Dermis lymphatic vessel endothelial cell (primary cell): ENCODE data around the gene OR10A7. TPM values are rescaled to one million over a fixed set of nuclear protein-coding genes. Genes with fewer than 3 reads are reported as not detected.

ENCODE experiments used
- total RNA-seq: library from RNA; depleted of rRNA; stranded (reverse); fragments of >200 nt; gene quantifications from 2 replicates; pipeline ENCODE4 v1.2.1, GENCODE V29; 2014

The OR10A7 gene, protein sequence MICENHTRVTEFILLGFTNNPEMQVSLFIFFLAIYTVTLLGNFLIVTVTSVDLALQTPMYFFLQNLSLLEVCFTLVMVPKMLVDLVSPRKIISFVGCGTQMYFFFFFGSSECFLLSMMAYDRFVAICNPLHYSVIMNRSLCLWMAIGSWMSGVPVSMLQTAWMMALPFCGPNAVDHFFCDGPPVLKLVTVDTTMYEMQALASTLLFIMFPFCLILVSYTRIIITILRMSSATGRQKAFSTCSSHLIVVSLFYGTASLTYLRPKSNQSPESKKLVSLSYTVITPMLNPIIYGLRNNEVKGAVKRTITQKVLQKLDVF
- total RNA-seq = not detected in 2 replicates

DNA sequence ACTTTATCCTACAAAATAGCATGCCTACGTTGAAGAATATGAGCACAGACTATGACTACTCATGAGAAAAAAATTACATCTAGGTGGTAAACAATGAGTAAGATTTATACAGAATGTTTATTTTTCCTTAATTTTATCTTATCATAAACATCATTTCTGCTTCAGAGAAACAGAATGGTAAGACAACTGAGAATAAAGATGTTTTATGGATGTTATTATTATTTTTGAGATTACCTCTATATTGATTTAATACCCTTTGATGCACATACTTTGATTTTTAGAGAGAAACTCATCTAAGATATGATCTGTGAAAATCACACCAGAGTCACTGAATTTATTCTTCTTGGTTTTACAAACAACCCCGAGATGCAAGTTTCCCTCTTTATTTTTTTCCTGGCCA, at the start of gene OR10A7:
TSS of gene OR10A7 (plus strand) at position 301 of the 400 bp plus-strand sequence. CDS start at position 301, 0 bp downstream.

DNA sequence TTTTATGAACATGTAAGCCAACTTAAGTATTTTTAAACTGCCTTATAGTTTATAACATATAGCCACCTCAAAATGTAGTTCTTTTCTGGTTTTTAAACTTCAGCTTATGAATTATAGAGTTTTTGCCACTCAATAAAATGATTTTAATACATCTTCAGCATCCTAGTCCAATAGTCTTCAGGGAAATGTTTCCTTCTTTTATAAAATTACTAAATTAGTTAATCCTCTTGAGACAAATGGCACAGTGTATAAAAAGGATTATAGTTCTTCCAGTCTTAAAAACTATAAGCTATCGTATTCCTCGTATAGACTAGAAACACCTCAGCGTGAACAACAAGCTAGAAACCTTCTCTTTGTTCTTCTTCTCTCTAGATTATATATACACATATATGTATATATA, 23.5 kb downstream of the OR10A7 start, which contains the start of gene OR6C74:
TSS of gene OR6C74 (plus strand) at position 301 of the 400 bp plus-strand sequence. CDS start 2,679 bp downstream, outside the sequence.

Other genes with a start within 250 kb of the OR10A7 start
- gene TESPA1, start 236.3 kb upstream of the OR10A7 start, total RNA-seq = not detected in 2 replicates
- not detected in 2 replicates for gene NEUROD4, start 201.1 kb upstream of the OR10A7 start, total RNA-seq
- gene OR9K2, start 94.6 kb upstream of the OR10A7 start, total RNA-seq = not detected in 2 replicates
- not detected in 2 replicates for gene OR6C74, start 23.6 kb downstream of the OR10A7 start, total RNA-seq
- gene OR6C6, start 75.5 kb downstream of the OR10A7 start, total RNA-seq = not detected in 2 replicates
- not detected in 2 replicates for gene OR6C1, start 93.3 kb downstream of the OR10A7 start, total RNA-seq
- gene OR6C3, start 109.7 kb downstream of the OR10A7 start, total RNA-seq = not detected in 2 replicates
- gene OR6C75, start 141.9 kb downstream of the OR10A7 start, total RNA-seq = not detected in 2 replicates
- gene OR6C65, start 179.5 kb downstream of the OR10A7 start, total RNA-seq = not detected in 2 replicates
- not detected in 2 replicates for gene OR6C76, start 205.2 kb downstream of the OR10A7 start, total RNA-seq
- not detected in 2 replicates for gene OR6C2, start 223.1 kb downstream of the OR10A7 start, total RNA-seq
- gene OR6C70, start 249.1 kb downstream of the OR10A7 start, total RNA-seq = not detected in 2 replicates